ENCODE measurements around the gene CRB2.

The CRB2 gene

DNA sequence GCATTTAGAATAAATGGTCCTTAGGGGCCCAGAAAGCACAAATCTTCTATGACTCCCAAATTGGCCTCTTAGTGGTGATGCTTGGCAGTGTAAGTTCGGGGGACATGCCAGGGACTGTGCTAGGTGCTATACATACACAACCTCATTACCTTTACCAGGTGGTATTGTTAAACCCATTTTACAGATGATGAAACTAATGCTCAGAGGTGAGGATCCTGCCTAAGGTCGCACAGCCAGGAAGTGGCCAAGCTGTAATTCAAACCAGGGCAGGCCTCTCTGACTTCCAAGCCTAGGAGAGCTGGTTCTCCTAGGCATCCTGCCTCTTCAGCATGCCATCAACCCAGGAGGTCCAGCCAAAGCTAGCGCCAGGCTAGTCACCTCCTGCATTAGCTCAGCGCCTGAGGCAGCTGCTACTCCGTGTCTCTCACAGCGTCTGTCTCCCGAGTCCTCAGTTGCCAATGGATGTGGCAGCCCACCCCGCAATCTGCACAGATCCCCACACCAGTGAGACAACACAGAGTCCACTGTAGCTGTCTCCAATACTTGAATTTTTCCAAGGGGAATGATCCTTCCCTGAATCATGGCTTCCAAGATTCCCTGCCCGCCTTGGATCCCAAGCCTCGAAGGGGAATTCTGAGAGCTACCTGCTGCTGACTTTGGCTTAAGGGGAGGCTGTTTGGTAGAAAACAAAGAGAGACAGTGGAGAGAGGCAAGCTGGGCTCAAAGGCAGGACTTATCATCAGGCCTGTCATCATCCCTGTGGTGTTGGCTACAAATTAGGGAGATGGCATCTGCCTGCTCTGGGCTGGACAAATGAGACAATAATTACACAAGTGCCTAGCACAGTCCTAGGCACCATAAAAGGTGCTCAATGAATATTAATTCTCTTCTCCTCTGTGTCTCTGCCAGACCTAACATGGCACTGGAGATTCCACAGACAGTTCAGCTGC, 52.6 kb downstream of the CRB2 start:
- DNase-seq: no peak

DNA sequence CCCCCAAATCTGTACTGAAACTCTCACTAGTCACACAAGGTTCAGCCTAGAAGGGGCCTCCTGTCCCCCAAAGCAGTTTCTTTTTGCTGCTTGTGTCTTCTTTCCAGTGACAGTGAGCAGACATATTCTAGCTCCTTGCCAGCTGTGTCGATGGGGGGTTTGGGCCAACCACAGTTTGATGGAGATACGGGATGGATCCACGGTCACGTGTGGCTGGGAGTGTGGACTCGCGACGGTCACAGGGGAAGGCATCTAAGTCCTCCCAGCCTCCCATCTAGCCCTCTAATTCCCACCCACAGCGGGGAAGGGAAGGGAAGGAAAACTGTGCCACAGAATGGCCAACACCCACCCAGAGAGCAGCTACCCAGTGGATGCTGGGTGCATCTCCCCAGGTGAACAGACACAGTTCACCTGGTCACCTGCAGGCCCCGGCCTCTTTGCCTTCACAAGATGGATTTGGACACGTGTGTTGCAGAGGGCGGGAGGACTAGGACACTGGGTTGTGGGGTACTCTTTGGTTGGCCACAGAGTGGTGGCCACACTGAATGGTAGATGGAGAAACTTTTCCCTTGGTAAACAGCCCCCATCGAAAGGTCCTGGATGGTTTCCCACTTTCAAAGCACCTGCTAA, 54.4 kb downstream of the CRB2 start:
- DNase-seq: no peak

- DNase-seq: no peak
These were observed 55.2 kb downstream of the CRB2 start for GRCh38 chr9:123411191-123411590.

DNA sequence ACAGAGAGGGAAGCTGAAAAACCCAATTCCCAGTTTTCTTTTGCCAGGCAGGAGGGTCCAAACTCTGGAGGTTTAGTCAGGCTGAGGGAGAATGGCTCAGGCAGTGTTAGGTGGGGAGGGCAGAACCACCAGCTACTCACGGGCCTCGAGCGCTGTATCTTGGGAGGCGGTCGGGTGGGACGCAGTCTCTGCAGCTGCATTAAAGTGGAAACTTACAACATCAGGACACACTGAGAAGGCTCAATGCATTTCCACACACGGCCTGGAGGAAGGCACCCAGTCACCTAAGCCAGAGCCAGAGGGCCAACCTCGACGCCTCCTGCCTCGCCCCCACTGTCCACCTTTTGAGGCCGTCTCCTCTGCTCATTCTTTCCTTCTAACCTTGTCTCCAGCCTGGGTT, 55.6 kb downstream of the CRB2 start:
- no peak for DNase-seq

- DNase-seq: no peak
These were observed 56.3 kb downstream of the CRB2 start for GRCh38 chr9:123412171-123412820.

DNA sequence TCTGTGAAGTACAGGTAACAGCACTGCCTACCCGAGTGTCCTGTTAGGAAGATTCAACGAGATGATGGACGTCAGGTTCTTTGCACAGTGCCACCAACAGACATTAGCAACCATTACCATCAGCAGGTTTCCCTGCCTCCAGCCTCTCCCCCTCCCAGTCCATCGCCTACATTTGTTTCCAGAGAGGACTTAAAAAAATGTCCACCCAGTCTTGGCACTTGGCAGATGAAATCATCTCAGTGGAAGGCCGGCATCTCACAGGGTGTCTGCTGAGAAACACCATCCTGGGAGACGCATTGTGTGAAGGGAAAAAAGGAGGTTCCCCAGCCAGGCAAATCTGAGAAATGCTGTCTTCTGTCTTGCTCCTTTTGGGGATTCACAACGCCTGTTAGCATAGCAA, 58.2 kb downstream of the CRB2 start:
- DNase-seq: no peak

GRCh38 chr9:123414936-123415930, 59.2 kb downstream of the CRB2 start:
- peak; percentile 80 for DNase-seq

- DNase-seq: no peak
These were observed 60.2 kb downstream of the CRB2 start for GRCh38 chr9:123416176-123416575.

GRCh38 chr9:123417289-123418051, 61.5 kb downstream of the CRB2 start:
- peak; percentile 7 for DNase-seq

GRCh38 chr9:123418052-123418430, 62.0 kb downstream of the CRB2 start:
- DNase-seq: no peak

GRCh38 chr9:123418506-123418905, 62.5 kb downstream of the CRB2 start:
- no peak for DNase-seq

- no peak for DNase-seq
These were observed 63.1 kb downstream of the CRB2 start for GRCh38 chr9:123419091-123419490.

DNA sequence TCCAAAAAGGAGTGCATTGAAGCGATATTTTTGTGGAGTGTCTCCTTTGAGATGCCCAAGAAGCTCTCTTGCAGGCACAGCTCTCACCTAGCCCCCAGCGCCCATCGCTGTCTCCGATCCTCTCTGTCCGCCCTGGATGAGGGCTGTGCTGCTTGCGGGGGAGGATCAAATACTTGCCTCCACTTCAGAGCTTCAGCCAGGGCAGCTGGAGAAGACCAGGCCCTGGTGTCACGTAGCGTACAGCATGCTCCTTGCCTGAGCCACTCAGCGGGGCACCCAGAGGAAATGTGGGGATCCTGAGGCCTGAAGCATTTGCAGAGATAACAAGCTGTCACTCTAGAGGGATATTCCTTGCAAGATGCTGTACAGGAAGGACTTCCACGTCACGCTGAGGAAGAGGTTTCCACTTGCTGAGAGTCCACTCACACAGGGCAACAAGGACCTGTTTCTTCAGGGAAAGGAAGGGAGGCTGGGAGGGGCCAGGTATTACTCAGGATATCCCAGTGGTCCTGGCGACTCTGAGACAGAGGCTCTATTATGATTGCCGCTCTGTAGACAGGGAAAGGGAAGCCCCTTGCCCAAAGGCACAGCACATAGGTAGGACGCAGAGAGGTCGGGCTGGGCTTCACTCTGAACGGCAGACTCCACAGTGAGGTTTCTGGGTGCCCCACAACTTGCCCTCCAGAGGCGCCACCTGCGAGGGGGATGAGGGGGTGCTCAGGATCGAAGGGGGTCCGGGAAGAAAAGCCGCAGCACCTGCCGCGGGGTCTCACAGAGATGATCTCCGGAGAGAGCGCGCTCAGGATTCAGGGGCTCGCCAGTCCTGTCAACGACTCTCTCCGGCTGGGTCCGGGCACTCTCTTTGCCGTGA, 64.0 kb downstream of the CRB2 start:
- DNase-seq: no peak

- no peak for DNase-seq
These were observed 64.7 kb downstream of the CRB2 start for GRCh38 chr9:123420592-123421111.

DNA sequence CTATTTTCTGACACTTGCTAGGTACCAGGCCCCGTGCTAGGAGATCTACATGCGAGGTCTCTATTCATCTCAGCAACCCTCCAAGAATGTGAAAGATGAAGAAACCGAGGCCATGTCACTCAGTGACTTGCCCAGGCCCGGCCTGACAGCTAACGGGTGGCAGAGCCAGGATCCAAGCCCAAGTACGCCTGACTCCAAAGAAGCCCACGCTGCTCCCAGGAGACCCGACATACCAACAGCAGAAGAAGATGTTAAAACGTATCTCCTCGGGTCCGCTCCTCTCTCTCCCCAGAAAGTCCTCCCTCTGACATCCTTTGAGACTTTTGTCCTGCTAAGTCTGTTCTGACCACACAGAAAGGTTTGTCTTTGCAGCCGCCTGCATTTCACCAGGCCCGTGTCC, 65.2 kb downstream of the CRB2 start:
- no peak for DNase-seq

- no peak for DNase-seq
These were observed 65.9 kb downstream of the CRB2 start for GRCh38 chr9:123421801-123422455.

GRCh38 chr9:123422635-123423310, 66.8 kb downstream of the CRB2 start:
- no peak for DNase-seq

- DNase-seq: no peak
These were observed 67.3 kb downstream of the CRB2 start for GRCh38 chr9:123423311-123423640.

GRCh38 chr9:123424131-123424530, 68.1 kb downstream of the CRB2 start:
- no peak for DNase-seq
